IMR-90 (cell line): Measurements from ENCODE around the gene BLOC1S6. TPM values are rescaled to one million over a fixed set of nuclear protein-coding genes. Genes with fewer than 3 reads are reported as not detected.

Source experiments
- ATAC-seq: fragments of 200-7000 bp; cut with Tn5 transposase; 2 replicates; pipeline ENCODE4 v1.9.1; 2020; ENCODE audit warnings: low read depth, mild to moderate bottlenecking, moderate library complexity
- BruUV-seq: library from RNA; stranded (reverse); fragments of 400-500 nt; replicated peaks from 2 replicates; lab custom pipeline; 2021; lab: Mats Ljungman, UMichigan
- CTCF ChIA-PET: fragments of 300-600 bp; formaldehyde crosslinking; extraction: SDS; loops from one replicate; lab custom pipeline; 2021; ENCODE audit warnings: antibody characterized with exemption; lab: Yijun Ruan, JAX
- POLR2A ChIA-PET: fragments of 300-600 bp; sonication (Branson Sonifier 250); formaldehyde crosslinking; loops from one replicate; lab custom pipeline; 2022; ENCODE audit warnings: antibody characterized with exemption; ENCODE audit not compliant: unreplicated experiment; lab: Charles Lee
- DNase-seq: peaks from one replicate; pipeline ENCODE4 v3.0.0; 2013
- H2AFZ ChIP-seq: replicated peaks from 2 replicates; pipeline ENCODE3; 2013; ENCODE audit warnings: low read length, mild to moderate bottlenecking; ENCODE audit not compliant: poor library complexity
- H2AK5ac ChIP-seq: 2 replicates; pipeline ENCODE4 v1.6.1; 2013; ENCODE audit warnings: low read depth, low read length, inconsistent platforms
- H2AK9ac ChIP-seq: replicated peaks from 2 replicates; pipeline ENCODE3; 2013; ENCODE audit warnings: mild to moderate bottlenecking, low read depth, low read length, moderate library complexity; ENCODE audit not compliant: poor library complexity
- H2BK120ac ChIP-seq: 2 replicates; pipeline ENCODE4 v1.6.1; 2013; ENCODE audit warnings: low read depth, low read length, inconsistent platforms
- H2BK15ac ChIP-seq: 3 replicates; pipeline ENCODE4 v1.6.1; 2013; ENCODE audit warnings: low read depth, low read length, inconsistent platforms
- H2BK20ac ChIP-seq: 2 replicates; pipeline ENCODE4 v1.6.1; 2013; ENCODE audit warnings: low read depth, mild to moderate bottlenecking, inconsistent platforms, low read length, moderate library complexity
- H2BK5ac ChIP-seq: 2 replicates; pipeline ENCODE4 v1.6.1; 2013; ENCODE audit warnings: mild to moderate bottlenecking, low read depth, low read length, inconsistent platforms; ENCODE audit not compliant: poor library complexity, severe bottlenecking
- H3K14ac ChIP-seq: replicated peaks from 2 replicates; pipeline ENCODE4 v1.6.1; 2013; ENCODE audit warnings: low read depth, low read length, inconsistent platforms
- H3K18ac ChIP-seq: 2 replicates; pipeline ENCODE4 v1.6.1; 2013; ENCODE audit warnings: low read depth, low read length, control low read depth
- H3K23ac ChIP-seq: 2 replicates; pipeline ENCODE4 v1.6.1; 2013; ENCODE audit warnings: low read depth, low read length, inconsistent platforms
- H3K27ac ChIP-seq: 2 replicates; pipeline ENCODE4 v1.5.1; 2013; ENCODE audit warnings: mild to moderate bottlenecking, control low read depth, low read length; ENCODE audit not compliant: insufficient read depth
- H3K27me3 ChIP-seq: 2 replicates; pipeline ENCODE4 v1.6.1; 2013; ENCODE audit warnings: low read length; ENCODE audit not compliant: control insufficient read depth, insufficient read depth
- H3K36me3 ChIP-seq: 2 replicates; pipeline ENCODE4 v1.6.1; 2013; ENCODE audit warnings: low read length, mixed read lengths; ENCODE audit not compliant: control insufficient read depth, insufficient read depth
- H3K4ac ChIP-seq: 2 replicates; pipeline ENCODE4 v1.6.1; 2013; ENCODE audit warnings: low read depth, low read length, inconsistent platforms
- H3K4me1 ChIP-seq: 2 replicates; pipeline ENCODE4 v1.6.1; 2013; ENCODE audit warnings: low read length, mixed read lengths; ENCODE audit not compliant: control insufficient read depth, insufficient read depth
- H3K4me2 ChIP-seq: 2 replicates; pipeline ENCODE4 v1.6.1; 2013; ENCODE audit warnings: low read depth, mild to moderate bottlenecking, control low read depth, low read length, moderate library complexity
- H3K4me3 ChIP-seq: 2 replicates; pipeline ENCODE4 v1.5.1; 2013; ENCODE audit warnings: low read depth, mild to moderate bottlenecking, control low read depth, low read length, moderate library complexity; ENCODE audit not compliant: insufficient read depth
- H3K56ac ChIP-seq: 2 replicates; pipeline ENCODE4 v1.6.1; 2013; ENCODE audit warnings: low read length, inconsistent platforms; ENCODE audit not compliant: insufficient read depth; ENCODE audit errors: extremely low read depth
- H3K79me1 ChIP-seq, 2 experiments: 2 replicates each; pipeline ENCODE4 v1.6.1; 2013; ENCODE audit warnings: low read length in 2 of 2, inconsistent platforms in 1 of 2, low read depth in 1 of 2
- H3K9ac ChIP-seq: 2 replicates; pipeline ENCODE4 v1.6.1; 2013; ENCODE audit warnings: low read depth, low read length, control low read depth
- H3K9me1 ChIP-seq: 2 replicates; pipeline ENCODE4 v1.6.1; 2013; ENCODE audit warnings: low read length, inconsistent platforms; ENCODE audit not compliant: insufficient read depth
- H3K9me3 ChIP-seq: 2 replicates; pipeline ENCODE4 v1.6.1; 2013; ENCODE audit warnings: low read length; ENCODE audit not compliant: control insufficient read depth, insufficient read depth
- H4K20me1 ChIP-seq: 2 replicates; pipeline ENCODE4 v1.6.1; 2013; ENCODE audit warnings: low read length, inconsistent platforms; ENCODE audit not compliant: insufficient read depth
- H4K5ac ChIP-seq: 2 replicates; pipeline ENCODE4 v1.6.1; 2013; ENCODE audit warnings: mild to moderate bottlenecking, low read depth, low read length, control low read depth
- H4K8ac ChIP-seq, 2 experiments: 2 replicates each; pipeline ENCODE4 v1.6.1; 2013; ENCODE audit warnings: low read depth in 2 of 2, low read length in 2 of 2, control low read depth in 1 of 2, inconsistent platforms in 1 of 2
- H4K91ac ChIP-seq: 2 replicates; pipeline ENCODE4 v1.6.1; 2013; ENCODE audit warnings: low read depth, low read length, inconsistent platforms; ENCODE audit not compliant: insufficient read depth
- BHLHE40 ChIP-seq: fragments of 150-350 bp; IDR thresholded peaks from 2 replicates; pipeline ENCODE4 v1.6.1; 2016; ENCODE audit warnings: mild to moderate bottlenecking, low read depth, low read length
- CEBPB ChIP-seq: IDR thresholded peaks from 2 replicates; pipeline ENCODE4 v1.6.1; 2012; ENCODE audit warnings: low read depth, low read length, improper control_type of control experiment
- FOS ChIP-seq: fragments of 150-350 bp; IDR thresholded peaks from 2 replicates; pipeline ENCODE4 v1.6.1; 2016; ENCODE audit warnings: low read depth, low read length
- MAFK ChIP-seq: IDR thresholded peaks from 2 replicates; pipeline ENCODE4 v1.6.1; 2012; ENCODE audit warnings: low read depth, low read length, improper control_type of control experiment
- MAZ ChIP-seq: IDR thresholded peaks from 2 replicates; pipeline ENCODE4 v1.6.1; 2012; ENCODE audit warnings: low read depth, mild to moderate bottlenecking, low read length, improper control_type of control experiment, moderate library complexity, borderline replicate concordance
- MXI1 ChIP-seq: IDR thresholded peaks from 2 replicates; pipeline ENCODE4 v1.6.1; 2012; ENCODE audit warnings: low read depth, mild to moderate bottlenecking, low read length, moderate library complexity, borderline replicate concordance
- POLR2A ChIP-seq: IDR thresholded peaks from 2 replicates; pipeline ENCODE4 v1.6.1; 2012; ENCODE audit warnings: mild to moderate bottlenecking, low read depth, low read length
- RAD21 ChIP-seq: IDR thresholded peaks from 2 replicates; pipeline ENCODE4 v1.6.1; 2012; ENCODE audit warnings: low read length, improper control_type of control experiment
- RCOR1 ChIP-seq: IDR thresholded peaks from 2 replicates; pipeline ENCODE4 v1.6.1; 2012; ENCODE audit warnings: mild to moderate bottlenecking, low read length, improper control_type of control experiment; ENCODE audit not compliant: insufficient replicate concordance
- RFX5 ChIP-seq: IDR thresholded peaks from 2 replicates; pipeline ENCODE4 v1.8.0; 2012; ENCODE audit warnings: low read depth, mild to moderate bottlenecking, low read length, moderate library complexity
- USF2 ChIP-seq: fragments of 150-350 bp; IDR thresholded peaks from 2 replicates; pipeline ENCODE4 v1.6.1; 2017; ENCODE audit warnings: mild to moderate bottlenecking, antibody characterized with exemption, low read length, low read depth
- whole genome bisulfite sequencing, 2 experiments: methylation state at CpG; one replicate each; pipeline versions ENCODE4 v1.1.5 to v1.1.7; 2013; ENCODE audit warnings: missing lambda C conversion rate in 2 of 2; ENCODE audit not compliant: insufficient read length in 1 of 2; ENCODE audit errors: extremely low coverage in 2 of 2; 5-methylcytosine and 5-hydroxymethylcytosine counted together
- dilution Hi-C: fragments of 300-500 bp; cut with HindIII; formaldehyde crosslinking; loops from one replicate; pipeline ENCODE4 v1.14.3; 2018; ENCODE audit warnings: low sequenced_read_pairs; ENCODE audit not compliant: unreplicated experiment
- in situ Hi-C: fragments of 300-500 bp; cut with MboI; formaldehyde crosslinking; loops from 3 replicates; pipeline ENCODE4 v1.14.3; 2019; ENCODE audit warnings: low sequenced_read_pairs, inconsistent platforms, mixed read lengths
- intact Hi-C: fragments of 100-400 bp; cut with micrococcal nuclease; formaldehyde crosslinking; loops from 2 replicates; pipeline ENCODE4 v1.10.0; 2022
- polyA plus RNA-seq, 3 experiments: library from polyadenylated mRNA; depleted of rRNA; stranded (reverse); fragments of >200 nt; gene quantifications; 2 replicates each; pipeline ENCODE4 v1.2.3, GENCODE V29; 2012; ENCODE audit warnings: low replicate concordance in 1 of 3
- total RNA-seq: library from RNA; depleted of rRNA; stranded (reverse); fragments of >200 nt; gene quantifications from 2 replicates; pipeline ENCODE4 v1.2.3, GENCODE V29; 2012
- TF ChIP-seq, protein P1 (sequence below): fragments of 150-350 bp; IDR thresholded peaks from 2 replicates; pipeline ENCODE4 v1.6.1; 2016; ENCODE audit warnings: low read depth, mild to moderate bottlenecking, low read length, moderate library complexity, borderline replicate concordance
- TF ChIP-seq, protein P2 (sequence below): conservative IDR thresholded peaks from 2 replicates; pipeline ENCODE4 v1.5.1; 2012; ENCODE audit warnings: mild to moderate bottlenecking, low read depth, low read length, improper control_type of control experiment

The BLOC1S6 gene
- total and polyA plus RNA-seq, 2 of the 4 experiments (the other 2 are of a cell fraction), result 21.7 to 40.9 TPM

DNA sequence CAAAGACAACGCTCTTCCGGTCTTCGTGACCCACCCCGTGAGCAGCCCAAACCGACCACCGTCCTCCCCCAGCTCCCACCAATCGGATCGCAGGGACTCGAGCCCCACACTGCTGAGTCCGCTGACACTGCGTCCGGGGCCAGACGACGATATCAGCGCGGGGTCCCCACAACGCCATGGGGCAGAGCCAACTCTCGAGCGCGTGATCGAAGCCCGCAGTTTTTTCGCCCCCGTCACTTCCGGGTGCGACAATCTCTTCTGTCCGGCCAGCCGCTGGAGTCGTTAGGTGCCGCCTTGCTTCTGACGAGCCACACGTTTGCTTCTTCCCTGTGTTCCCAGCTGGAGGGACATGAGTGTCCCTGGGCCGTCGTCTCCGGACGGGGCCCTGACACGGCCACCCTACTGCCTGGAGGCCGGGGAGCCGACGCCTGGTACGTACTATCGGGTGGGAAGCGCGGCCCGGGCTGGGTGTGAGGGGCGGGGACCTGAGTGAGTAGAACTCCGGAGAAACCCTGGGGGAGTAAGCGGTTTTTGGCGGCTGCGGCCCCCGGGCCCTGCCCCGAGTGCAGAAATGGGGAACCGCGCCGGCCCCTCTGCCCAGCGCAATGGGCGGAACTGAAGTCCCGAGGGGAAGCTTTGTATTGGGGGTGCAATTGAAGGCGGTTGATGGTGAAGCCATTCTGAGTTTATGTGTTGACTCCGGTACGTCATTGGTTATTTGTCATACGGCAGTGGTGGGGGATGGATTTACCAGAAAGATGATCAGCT, at the start of gene BLOC1S6 (continued):
- TF ChIP-seq MXI1, result 0 out of 2 replicates have a peak, but pooled peaks have one; percentile 50
- TF ChIP-seq USF2, result 0 out of 2 replicates have a peak, but pooled peaks have one; percentile 54

GRCh38 chr15:45539680-45540079, 47.5 kb upstream of the BLOC1S6 start:
- Histone ChIP-seq H3K4ac (no peak overlapping the region), H3K4me3 (no peak overlapping the region), H3K4me2 (no peak overlapping the region), H4K5ac (no peak overlapping the region), H3K9ac (no peak overlapping the region), H2BK120ac (no peak overlapping the region), H4K91ac (no peak overlapping the region), H3K9me1 (no peaks in the 10 kb centered on the region), H2AFZ (no peak overlapping the region), H3K27me3 (no peaks in the 10 kb centered on the region; the same call in 1 of the 2 replicates), H4K8ac (no peak overlapping the region), H3K4me1 (no peaks in the 10 kb centered on the region), H3K56ac (no peak overlapping the region), H3K23ac (no peak overlapping the region), H2AK9ac (no peak overlapping the region), H3K27ac (no peak overlapping the region), H3K9me3 (no peaks in the 10 kb centered on the region), H3K18ac (no peak overlapping the region), H3K36me3 (no peaks in the 10 kb centered on the region), H2BK20ac (no peak overlapping the region), H4K20me1 (no peaks in the 10 kb centered on the region), H3K14ac (no peak overlapping the region), H2BK15ac (no peak overlapping the region), H3K79me1 (no peaks in the 10 kb centered on the region), H2BK5ac (no peak overlapping the region), H2AK5ac (no peak overlapping the region)
- BruUV-seq, result no TSS peak
- no peak for ATAC-seq
- POLR2A ChIA-PET, result no interaction called here
- CTCF ChIA-PET, result no interaction called here
- intact Hi-C loops (no loop called here), in situ Hi-C loops (no loop called here), dilution Hi-C loops (no loop called here)
- 100% methylated on average over 2 of the region's 3 CpGs; no CpG with 5 or more reads in 1 of the 2 experiments for WGBS, 2 experiments
- DNase-seq, result no peak
- TF ChIP-seq MAZ (no peak), RCOR1 (no peak), FOS (no peak), POLR2A (no peak), RFX5 (no peak), BHLHE40 (no peak), CEBPB (no peak), RAD21 (no peak), MAFK (no peak)
- TF ChIP-seq, protein P1, sequence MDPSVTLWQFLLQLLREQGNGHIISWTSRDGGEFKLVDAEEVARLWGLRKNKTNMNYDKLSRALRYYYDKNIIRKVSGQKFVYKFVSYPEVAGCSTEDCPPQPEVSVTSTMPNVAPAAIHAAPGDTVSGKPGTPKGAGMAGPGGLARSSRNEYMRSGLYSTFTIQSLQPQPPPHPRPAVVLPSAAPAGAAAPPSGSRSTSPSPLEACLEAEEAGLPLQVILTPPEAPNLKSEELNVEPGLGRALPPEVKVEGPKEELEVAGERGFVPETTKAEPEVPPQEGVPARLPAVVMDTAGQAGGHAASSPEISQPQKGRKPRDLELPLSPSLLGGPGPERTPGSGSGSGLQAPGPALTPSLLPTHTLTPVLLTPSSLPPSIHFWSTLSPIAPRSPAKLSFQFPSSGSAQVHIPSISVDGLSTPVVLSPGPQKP, result no peak
- TF ChIP-seq, protein P2, sequence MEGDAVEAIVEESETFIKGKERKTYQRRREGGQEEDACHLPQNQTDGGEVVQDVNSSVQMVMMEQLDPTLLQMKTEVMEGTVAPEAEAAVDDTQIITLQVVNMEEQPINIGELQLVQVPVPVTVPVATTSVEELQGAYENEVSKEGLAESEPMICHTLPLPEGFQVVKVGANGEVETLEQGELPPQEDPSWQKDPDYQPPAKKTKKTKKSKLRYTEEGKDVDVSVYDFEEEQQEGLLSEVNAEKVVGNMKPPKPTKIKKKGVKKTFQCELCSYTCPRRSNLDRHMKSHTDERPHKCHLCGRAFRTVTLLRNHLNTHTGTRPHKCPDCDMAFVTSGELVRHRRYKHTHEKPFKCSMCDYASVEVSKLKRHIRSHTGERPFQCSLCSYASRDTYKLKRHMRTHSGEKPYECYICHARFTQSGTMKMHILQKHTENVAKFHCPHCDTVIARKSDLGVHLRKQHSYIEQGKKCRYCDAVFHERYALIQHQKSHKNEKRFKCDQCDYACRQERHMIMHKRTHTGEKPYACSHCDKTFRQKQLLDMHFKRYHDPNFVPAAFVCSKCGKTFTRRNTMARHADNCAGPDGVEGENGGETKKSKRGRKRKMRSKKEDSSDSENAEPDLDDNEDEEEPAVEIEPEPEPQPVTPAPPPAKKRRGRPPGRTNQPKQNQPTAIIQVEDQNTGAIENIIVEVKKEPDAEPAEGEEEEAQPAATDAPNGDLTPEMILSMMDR, result no peak
